Kidney (tissue), 14 donors: Measurements from ENCODE around the gene FAM222A. TPM values are rescaled to one million over a fixed set of nuclear protein-coding genes. Genes with fewer than 3 reads are reported as not detected.

Experiments used
- DNase-seq, 5 donors: peaks; one replicate each; pipeline ENCODE4 v3.0.0-alpha.2; 2013 to 2020
- FAIRE-seq: peaks from 2 replicates; lab custom pipeline; 2012; peaks lifted over from hg19 to GRCh38; lab: Jason Lieb, UNC
- H3K27ac ChIP-seq, 2 donors: one replicate each; pipeline ENCODE4 v1.7.0; 2013; ENCODE audit warnings: low read depth in 2 of 2, low read length in 2 of 2, inconsistent platforms in 1 of 2
- H3K27me3 ChIP-seq: one replicate; pipeline ENCODE4 v1.7.1; 2013; ENCODE audit warnings: low read length, inconsistent platforms; ENCODE audit not compliant: control insufficient read depth, insufficient read depth
- H3K36me3 ChIP-seq, 3 donors: one replicate each; pipeline versions ENCODE4 v1.7.0 to v1.7.1; 2013; ENCODE audit warnings: low read length in 3 of 3, control low read depth in 1 of 3, inconsistent platforms in 1 of 3; ENCODE audit not compliant: insufficient read depth in 3 of 3, control insufficient read depth in 2 of 3
- H3K4me1 ChIP-seq, 3 donors: one replicate each; pipeline versions ENCODE4 v1.7.0 to v1.7.1; 2013; ENCODE audit warnings: low read length in 3 of 3, inconsistent platforms in 1 of 3, low read depth in 1 of 3; ENCODE audit not compliant: control insufficient read depth in 2 of 3, insufficient read depth in 2 of 3
- H3K4me3 ChIP-seq, 3 donors: one replicate each; pipeline versions ENCODE4 v1.7.0 to v1.8.1; 2013; ENCODE audit warnings: low read length in 3 of 3, control low read depth in 1 of 3, inconsistent platforms in 1 of 3
- H3K9ac ChIP-seq, 3 donors: one replicate each; pipeline versions ENCODE4 v1.7.0 to v1.7.1; 2013; ENCODE audit warnings: low read length in 3 of 3, control low read depth in 1 of 3, inconsistent platforms in 1 of 3
- H3K9me3 ChIP-seq, 3 donors: one replicate each; pipeline versions ENCODE4 v1.7.0 to v1.7.1; 2013; ENCODE audit warnings: low read length in 3 of 3, control low read depth in 1 of 3, inconsistent platforms in 1 of 3; ENCODE audit not compliant: control insufficient read depth in 2 of 3, insufficient read depth in 1 of 3
- intact Hi-C: fragments of 100-400 bp; cut with DNase I; formaldehyde crosslinking; loops from one replicate; pipeline ENCODE4 v1.11.1; 2022
- polyA plus RNA-seq: library from polyadenylated mRNA; stranded (reverse); fragments of 350-450 nt; fragmentation: Illumina TruSeq; extraction: RNeasy Lipid Tissue Mini Kit (QIAGEN cat#74804); gene quantifications from one replicate; pipeline ENCODE4 v1.2.3, GENCODE V29; 2014; ENCODE audit warnings: low read depth, low replicate concordance; ENCODE audit not compliant: insufficient read depth
- total RNA-seq: library from RNA; stranded (reverse); fragmentation: NEBNext Ultra II Directional; extraction: Animal tissue kit (Norgen Biotek cat#: 25700); gene quantifications from one replicate; pipeline ENCODE4 v1.2.1, GENCODE V29; 2021
- TF ChIP-seq, protein P1 (sequence below): IDR thresholded peaks from 3 replicates; pipeline ENCODE4 v1.5.1; 2012; ENCODE audit warnings: mild to moderate bottlenecking, moderate library complexity, borderline replicate concordance; ENCODE audit not compliant: insufficient read depth; ENCODE audit errors: extremely low read depth
- donor health status: control.
- donor health status: control.
- donor health status: control.
- donor health status: control.
- donor health status: control.
- donor health status: DM: yes; HTN: yes; CAD: no.
- donor health status: Normal renal cell carcinoma (clear cell type).

The FAM222A gene
- total and polyA plus RNA-seq, 2 donors from 2014 or later: 3.7 to 12.5 TPM

DNA sequence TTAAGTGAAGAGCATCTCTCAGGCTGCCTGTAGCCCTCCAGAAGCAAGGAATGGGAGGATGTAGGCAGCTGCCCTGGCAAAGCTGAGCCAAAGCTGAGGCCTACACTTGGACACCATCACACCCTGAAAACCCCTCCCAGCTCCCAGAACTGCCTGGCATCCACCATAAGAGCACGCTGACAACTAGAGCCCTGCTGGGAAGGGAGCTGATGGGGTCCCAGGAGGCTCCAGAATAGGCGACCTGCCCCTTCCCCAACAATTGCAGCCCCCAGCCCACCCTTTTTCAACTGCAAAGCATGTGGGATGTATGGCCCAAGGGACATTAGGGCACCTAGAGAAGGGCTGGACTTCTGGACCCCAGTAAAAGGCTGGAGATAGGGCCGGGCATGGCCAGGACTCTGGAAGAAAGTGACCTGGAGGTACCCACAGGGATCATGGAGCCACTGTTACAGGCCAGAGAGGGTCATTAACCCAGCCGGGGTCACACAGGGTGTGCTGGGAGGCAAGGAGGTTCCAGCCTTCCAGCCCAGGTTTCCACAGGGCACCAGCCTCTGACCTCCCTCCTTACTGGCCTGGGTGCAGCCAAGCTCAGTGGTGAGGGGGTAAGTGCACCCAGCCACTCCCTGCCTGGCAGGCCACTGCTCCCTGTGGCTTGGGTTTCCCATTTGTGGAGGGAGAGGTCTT lies 27.8 kb downstream of the FAM222A start:
- FAIRE-seq (no peak), DNase-seq (peak in 1 of 5 donors; percentile 39)
- Histone ChIP-seq H3K36me3 (no peaks in the 10 kb centered on the region), H3K27me3 (no peaks in the 10 kb centered on the region), H3K27ac (no peak overlapping the region), H3K4me3 (no peak overlapping the region), H3K9ac (no peak overlapping the region), H3K9me3 (no peaks in the 10 kb centered on the region), H3K4me1 (peaks cover 0 to 56% (median 54%) of the 10 kb centered on the region in 3 donors)
- intact Hi-C loops: no loop called here
- TF ChIP-seq, protein P1, sequence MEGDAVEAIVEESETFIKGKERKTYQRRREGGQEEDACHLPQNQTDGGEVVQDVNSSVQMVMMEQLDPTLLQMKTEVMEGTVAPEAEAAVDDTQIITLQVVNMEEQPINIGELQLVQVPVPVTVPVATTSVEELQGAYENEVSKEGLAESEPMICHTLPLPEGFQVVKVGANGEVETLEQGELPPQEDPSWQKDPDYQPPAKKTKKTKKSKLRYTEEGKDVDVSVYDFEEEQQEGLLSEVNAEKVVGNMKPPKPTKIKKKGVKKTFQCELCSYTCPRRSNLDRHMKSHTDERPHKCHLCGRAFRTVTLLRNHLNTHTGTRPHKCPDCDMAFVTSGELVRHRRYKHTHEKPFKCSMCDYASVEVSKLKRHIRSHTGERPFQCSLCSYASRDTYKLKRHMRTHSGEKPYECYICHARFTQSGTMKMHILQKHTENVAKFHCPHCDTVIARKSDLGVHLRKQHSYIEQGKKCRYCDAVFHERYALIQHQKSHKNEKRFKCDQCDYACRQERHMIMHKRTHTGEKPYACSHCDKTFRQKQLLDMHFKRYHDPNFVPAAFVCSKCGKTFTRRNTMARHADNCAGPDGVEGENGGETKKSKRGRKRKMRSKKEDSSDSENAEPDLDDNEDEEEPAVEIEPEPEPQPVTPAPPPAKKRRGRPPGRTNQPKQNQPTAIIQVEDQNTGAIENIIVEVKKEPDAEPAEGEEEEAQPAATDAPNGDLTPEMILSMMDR: no peak

DNA sequence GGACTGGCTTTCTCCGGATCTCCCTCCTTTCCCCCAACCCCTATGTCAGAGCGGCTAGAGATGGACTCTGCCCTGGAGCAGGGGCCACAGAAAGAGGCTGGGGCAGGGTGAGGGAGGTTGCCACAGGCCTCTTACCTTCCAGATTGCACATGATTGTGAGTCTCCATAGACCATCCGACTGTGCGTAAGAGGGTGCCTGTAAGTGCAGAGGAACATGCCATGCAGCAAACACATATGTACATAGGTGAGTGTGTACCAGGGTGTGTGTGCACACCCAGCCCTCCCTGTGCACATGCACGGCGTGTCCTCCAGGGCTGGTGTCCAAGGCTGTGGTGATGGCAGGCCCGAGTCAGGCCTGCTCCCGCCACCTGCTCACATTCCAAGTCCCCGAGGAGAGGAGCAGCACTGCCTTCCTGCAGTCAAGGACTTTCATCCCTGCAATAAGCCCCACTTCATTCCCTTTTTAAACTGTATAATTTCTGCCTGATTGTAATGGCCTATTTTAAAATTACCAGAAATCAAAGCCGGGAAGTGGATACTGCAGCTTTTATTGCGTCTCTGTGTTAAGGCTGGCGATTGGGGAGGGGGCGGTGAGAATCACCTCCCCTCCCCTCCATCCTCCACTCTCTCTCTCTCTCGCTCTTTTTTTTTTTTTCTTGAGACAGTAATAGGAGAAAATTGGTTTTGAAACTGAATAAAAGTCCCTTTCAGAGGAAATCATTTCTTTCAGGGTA lies 28.5 kb downstream of the FAM222A start:
- Histone ChIP-seq H3K27ac (no peak overlapping the region), H3K4me3 (no peak overlapping the region), H3K27me3 (no peaks in the 10 kb centered on the region), H3K36me3 (no peaks in the 10 kb centered on the region), H3K4me1 (peaks cover 0 to 49% (median 49%) of the 10 kb centered on the region in 3 donors), H3K9me3 (no peaks in the 10 kb centered on the region), H3K9ac (no peak overlapping the region)
- TF ChIP-seq, protein P1: no peak
- intact Hi-C loops: no loop called here
- DNase-seq: peak in 3 of 5 donors; percentile 28 to 34 (median 30)
- FAIRE-seq: no peak

DNA sequence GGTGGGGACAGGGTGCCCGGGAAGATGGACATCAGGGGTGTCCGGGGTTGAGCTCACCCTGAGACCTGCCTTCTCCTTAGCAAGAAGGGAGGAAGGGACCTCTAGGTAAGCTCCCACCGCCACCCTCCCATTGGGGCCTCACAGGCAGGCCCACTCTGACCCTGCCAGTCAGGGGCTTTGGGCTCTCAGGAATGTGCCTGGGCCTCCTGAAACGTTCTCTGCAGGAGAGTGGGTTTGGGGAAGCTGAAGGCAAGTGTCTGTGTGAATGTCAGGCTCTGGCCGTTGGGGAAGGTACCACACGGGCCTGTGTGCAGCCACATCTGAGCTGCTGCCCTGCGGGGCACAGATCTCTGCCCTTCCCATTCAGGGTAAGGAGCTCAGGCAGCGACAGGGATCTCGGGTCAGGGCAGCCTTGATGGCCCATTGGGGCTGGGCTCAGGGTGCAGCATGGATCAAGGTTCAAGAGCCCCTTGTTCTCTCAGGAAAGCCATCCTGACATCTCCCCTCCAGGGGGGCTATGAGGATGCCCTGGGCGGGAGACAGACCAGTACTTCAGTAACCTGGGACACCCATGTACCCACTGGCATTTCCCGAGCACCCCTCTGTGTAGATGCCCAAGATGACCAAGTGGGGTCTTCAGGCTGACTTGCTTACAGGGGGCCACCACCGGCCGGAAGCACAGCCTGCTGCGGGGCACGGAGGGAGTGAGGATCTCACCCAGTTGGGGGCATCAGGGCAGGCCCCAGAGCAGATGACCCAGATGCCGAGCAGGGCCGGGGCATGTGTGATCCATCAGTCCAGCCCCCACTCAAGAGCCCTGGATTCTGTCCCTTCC lies 29.7 kb downstream of the FAM222A start:
- Histone ChIP-seq H3K27me3 (no peaks in the 10 kb centered on the region), H3K36me3 (no peaks in the 10 kb centered on the region), H3K9me3 (no peaks in the 10 kb centered on the region), H3K4me3 (no peak overlapping the region), H3K4me1 (peaks cover 0 to 41% (median 40%) of the 10 kb centered on the region in 3 donors), H3K27ac (no peak overlapping the region), H3K9ac (no peak overlapping the region)
- DNase-seq: peak in 2 of 5 donors; percentile 35 to 54
- no peak for FAIRE-seq
- intact Hi-C loops: no loop called here
- TF ChIP-seq, protein P1: no peak
